Measurements from ENCODE around the gene RHBDD1. TPM values are rescaled to one million over a fixed set of nuclear protein-coding genes. Genes with fewer than 3 reads are reported as not detected.

RHBDD1 gene
- total RNA-seq, 1 donor from 2014 or later, result 27.7 TPM

DNA sequence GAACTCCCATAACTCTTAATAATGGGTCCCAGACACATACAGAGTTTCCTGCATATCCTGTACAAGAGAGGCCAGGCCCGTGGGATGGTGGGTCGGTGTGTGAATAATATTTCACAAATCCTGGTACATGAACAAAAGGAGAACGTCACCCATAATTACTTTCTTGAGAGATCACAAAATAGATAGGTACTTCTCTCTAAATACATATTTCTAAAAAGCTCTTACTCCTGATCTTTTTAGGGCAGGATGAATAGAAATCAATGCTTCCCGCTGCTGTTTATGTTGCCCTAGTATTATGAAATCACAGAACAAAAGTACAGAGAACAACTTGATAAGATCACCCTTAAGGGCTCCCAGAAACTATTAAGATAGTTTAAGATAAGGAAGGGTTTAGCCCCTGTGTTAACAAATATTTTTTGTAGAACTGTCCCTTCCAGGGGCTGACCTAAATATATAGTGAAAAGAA is 41.6 kb upstream of the RHBDD1 start:
- Mint-ChIP-seq H3K9me3 (ENCODE audit: unreplicated experiment) (no peaks in the 10 kb centered on the region), H3K4me3 (ENCODE audit: unreplicated experiment) (peak overlapping the region; percentile 72), H3K36me3 (ENCODE audit: unreplicated experiment) (peaks cover 10% of the 10 kb centered on the region), H3K27me3 (ENCODE audit: unreplicated experiment) (no peaks in the 10 kb centered on the region), H3K27ac (ENCODE audit: unreplicated experiment) (peak overlapping the region; percentile 88), H3K4me1 (ENCODE audit: unreplicated experiment) (peaks cover 80% of the 10 kb centered on the region)
- DNase-seq (ENCODE audit: extremely low spot score, unreplicated experiment), result no peak
- TF ChIP-seq, protein P1, sequence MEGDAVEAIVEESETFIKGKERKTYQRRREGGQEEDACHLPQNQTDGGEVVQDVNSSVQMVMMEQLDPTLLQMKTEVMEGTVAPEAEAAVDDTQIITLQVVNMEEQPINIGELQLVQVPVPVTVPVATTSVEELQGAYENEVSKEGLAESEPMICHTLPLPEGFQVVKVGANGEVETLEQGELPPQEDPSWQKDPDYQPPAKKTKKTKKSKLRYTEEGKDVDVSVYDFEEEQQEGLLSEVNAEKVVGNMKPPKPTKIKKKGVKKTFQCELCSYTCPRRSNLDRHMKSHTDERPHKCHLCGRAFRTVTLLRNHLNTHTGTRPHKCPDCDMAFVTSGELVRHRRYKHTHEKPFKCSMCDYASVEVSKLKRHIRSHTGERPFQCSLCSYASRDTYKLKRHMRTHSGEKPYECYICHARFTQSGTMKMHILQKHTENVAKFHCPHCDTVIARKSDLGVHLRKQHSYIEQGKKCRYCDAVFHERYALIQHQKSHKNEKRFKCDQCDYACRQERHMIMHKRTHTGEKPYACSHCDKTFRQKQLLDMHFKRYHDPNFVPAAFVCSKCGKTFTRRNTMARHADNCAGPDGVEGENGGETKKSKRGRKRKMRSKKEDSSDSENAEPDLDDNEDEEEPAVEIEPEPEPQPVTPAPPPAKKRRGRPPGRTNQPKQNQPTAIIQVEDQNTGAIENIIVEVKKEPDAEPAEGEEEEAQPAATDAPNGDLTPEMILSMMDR (IDR thresholded peaks at IDR 0.05), result no peak

DNA sequence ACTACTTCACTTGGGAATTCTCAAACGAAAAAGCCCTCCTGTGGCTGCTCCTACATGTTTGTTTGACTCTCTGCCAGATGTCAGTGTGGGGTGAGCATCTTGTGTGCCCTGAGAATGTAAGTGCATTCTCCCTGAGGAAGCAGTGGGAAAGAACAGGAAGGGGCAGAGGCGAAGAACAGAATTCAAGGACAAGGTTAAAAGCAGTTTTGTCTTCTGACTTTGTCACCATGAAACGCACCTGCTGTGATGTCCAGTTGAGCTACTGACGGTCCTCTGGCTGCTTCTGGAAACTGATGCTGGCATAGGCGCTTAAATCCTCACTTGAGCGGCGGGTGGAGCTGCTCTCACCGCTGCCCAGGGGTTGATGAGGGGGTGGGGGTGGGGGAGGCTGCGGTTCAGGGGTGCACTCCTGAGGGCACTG is 41.1 kb upstream of the RHBDD1 start:
- Mint-ChIP-seq H3K27ac (ENCODE audit: unreplicated experiment) (peak overlapping the region; percentile 88), H3K4me3 (ENCODE audit: unreplicated experiment) (peak overlapping the region; percentile 72), H3K4me1 (ENCODE audit: unreplicated experiment) (peaks cover 75% of the 10 kb centered on the region), H3K27me3 (ENCODE audit: unreplicated experiment) (no peaks in the 10 kb centered on the region), H3K36me3 (ENCODE audit: unreplicated experiment) (peaks cover 10% of the 10 kb centered on the region), H3K9me3 (ENCODE audit: unreplicated experiment) (no peaks in the 10 kb centered on the region)
- DNase-seq (ENCODE audit: extremely low spot score, unreplicated experiment), result no peak
- TF ChIP-seq, protein P1 (IDR thresholded peaks at IDR 0.05), result no peak

DNA sequence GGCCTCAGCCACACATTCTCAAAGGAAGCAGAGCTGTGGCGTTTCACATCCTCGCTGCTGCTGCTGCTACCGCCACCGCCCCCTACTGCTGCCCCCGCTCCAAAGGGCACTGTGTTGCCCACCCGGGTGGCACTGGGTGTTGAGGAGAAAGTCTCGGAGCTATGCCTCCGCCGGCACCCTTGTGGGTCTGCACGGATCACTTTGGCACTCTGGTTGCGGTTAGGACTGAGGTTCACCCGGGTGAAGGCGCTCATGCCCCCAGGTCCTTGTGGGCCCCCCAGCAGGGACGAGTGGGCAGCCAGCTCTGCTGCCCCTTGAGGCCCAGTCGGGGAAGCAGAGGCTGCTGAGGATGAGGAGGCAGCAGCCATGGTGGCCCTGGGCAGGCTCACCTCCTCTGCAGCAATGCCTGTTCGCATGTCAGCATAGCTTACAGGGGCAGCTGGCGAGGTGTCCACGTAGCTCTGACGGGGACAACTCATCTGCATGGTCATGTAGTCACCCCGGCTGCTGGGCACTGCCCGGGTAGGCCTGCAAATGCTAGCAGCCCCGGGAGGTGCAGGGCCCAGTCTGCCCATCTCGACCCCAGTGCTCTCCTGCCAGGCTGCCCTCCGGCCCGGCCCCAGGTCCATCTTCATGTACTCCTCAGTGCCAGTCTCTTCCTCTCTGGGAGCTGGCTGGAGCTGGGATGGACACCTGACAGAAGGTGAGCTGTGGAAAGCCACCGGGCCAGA is 40.4 kb upstream of the RHBDD1 start:
- Mint-ChIP-seq H3K4me3 (ENCODE audit: unreplicated experiment) (peak overlapping the region; percentile 48), H3K36me3 (ENCODE audit: unreplicated experiment) (peaks cover 10% of the 10 kb centered on the region), H3K9me3 (ENCODE audit: unreplicated experiment) (no peaks in the 10 kb centered on the region), H3K4me1 (ENCODE audit: unreplicated experiment) (peaks cover 72% of the 10 kb centered on the region), H3K27me3 (ENCODE audit: unreplicated experiment) (no peaks in the 10 kb centered on the region), H3K27ac (ENCODE audit: unreplicated experiment) (peak overlapping the region; percentile 88)
- TF ChIP-seq, protein P1 (IDR thresholded peaks at IDR 0.05), result no peak
- no peak for DNase-seq (ENCODE audit: extremely low spot score, unreplicated experiment)

DNA sequence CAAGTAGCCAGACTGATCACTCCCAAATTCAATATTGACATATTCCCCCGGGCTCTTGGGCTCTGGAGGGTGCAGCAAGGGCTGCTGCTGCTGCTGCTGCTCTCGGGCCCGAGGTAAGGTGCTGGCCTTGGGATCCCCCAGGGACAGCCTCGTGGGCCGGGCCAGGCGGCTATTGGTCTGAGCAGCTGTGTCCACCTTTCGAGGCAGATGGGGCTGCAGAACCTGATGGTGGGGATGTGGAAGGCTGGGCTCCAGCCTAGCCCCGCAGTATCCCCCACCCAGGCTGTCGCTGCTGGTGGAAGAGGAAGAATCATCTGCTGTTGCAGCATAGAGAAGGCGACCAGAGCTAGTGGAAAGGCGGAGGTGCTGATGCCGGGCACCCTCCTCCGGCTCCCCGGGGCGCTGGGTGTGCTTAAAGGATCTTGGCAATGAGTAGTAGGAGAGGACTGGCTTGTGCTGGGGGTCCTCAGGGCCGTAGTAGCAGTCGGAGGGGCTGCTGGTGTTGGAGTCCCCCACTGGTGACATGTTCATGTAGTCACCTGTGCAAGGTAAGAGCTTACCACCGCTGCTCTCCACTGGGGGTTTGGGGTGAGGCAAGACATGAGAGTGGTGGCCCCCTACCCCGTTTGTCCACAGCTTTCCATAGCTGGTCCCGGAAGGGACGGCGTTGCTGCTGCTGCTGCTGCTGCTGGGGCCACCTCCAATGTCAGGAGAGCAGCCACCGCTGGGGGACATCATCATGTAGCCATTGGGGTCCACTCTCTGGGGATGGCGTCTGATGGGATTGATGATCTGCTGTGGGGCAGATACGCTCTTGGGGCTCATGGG is 39.6 kb upstream of the RHBDD1 start:
- TF ChIP-seq, protein P1 (IDR thresholded peaks at IDR 0.05), result no peak
- Mint-ChIP-seq H3K27ac (ENCODE audit: unreplicated experiment) (peak overlapping the region; percentile 47), H3K4me3 (ENCODE audit: unreplicated experiment) (peak overlapping the region; percentile 48), H3K4me1 (ENCODE audit: unreplicated experiment) (peaks cover 64% of the 10 kb centered on the region), H3K36me3 (ENCODE audit: unreplicated experiment) (peaks cover 10% of the 10 kb centered on the region), H3K27me3 (ENCODE audit: unreplicated experiment) (no peaks in the 10 kb centered on the region), H3K9me3 (ENCODE audit: unreplicated experiment) (no peaks in the 10 kb centered on the region)
- no peak for DNase-seq (ENCODE audit: extremely low spot score, unreplicated experiment)

DNA sequence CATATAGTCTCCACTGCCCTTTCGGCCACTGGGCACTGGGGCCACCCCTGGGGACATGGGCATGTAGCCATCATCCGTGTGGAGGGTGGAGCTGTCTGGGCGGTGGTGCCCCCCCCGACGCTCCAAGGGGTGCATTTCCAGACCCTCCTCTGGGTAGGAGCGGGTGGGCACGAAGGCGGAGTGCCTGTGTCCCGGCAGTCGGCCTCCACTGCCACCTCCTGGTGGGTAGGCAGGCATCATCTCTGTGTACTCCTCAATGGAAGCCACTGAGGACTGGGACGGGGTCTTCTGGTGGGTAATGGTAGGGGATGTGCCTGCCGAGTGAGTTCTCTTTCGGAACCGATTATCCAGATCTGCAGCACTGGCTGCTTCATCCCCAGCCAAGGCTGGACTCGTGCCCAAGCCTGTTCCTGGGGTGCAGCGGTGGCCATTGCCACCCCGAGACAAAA is 39.0 kb upstream of the RHBDD1 start:
- Mint-ChIP-seq H3K27ac (ENCODE audit: unreplicated experiment) (no peak overlapping the region), H3K9me3 (ENCODE audit: unreplicated experiment) (no peaks in the 10 kb centered on the region), H3K4me3 (ENCODE audit: unreplicated experiment) (peak overlapping the region; percentile 59), H3K4me1 (ENCODE audit: unreplicated experiment) (peaks cover 63% of the 10 kb centered on the region), H3K27me3 (ENCODE audit: unreplicated experiment) (no peaks in the 10 kb centered on the region), H3K36me3 (ENCODE audit: unreplicated experiment) (peaks cover 10% of the 10 kb centered on the region)
- DNase-seq (ENCODE audit: extremely low spot score, unreplicated experiment), result no peak
- TF ChIP-seq, protein P1 (IDR thresholded peaks at IDR 0.05), result peak; percentile 48

Measured in osteocyte (in vitro differentiated cells).